NCI-H2196 (cell line): Measurements from ENCODE around the gene ADORA1.

Source experiments
- DNase-seq: peaks from one replicate; lab custom pipeline; 2025; ENCODE audit not compliant: unreplicated experiment; lab: John Stamatoyannopoulos, UW

Gene ADORA1

DNA sequence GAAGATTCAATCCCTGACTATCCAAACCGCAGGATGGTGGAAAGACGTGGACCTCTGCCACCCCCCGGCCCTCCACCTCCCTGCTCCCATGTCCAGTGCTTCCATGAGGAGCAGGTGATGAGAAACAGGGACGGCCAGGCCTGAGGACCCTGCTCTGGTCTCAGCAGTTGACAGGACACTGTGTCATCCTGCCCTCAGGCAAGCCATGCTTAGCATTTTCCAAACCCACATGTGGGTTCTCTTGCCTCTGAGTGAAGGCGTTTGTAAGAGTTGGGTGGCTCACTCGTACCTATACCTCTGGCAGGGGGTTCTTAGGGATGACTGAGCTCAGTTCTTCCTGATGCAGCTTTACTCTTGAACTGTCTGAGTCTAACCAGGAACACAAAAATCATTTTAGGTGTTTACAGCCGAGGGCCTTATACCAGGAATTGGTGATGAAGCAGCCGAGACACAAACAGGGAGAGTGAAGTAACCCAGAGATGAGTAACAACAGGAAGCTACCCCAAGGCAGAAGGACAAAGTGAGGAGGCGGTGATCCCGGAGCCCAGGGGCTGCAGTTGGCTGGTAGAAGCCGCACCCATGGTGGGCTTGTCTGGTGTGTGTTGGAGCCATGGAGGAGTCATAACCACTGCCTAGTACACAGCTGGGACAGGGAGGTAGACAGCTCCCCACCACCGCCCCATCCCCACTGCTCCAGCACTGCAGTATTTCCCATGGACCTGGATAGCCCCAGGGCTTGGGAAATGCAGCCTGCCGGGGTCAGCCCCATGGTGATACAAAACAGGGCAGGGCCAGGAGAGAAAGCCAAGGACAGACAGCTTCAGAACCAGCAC is 26.7 kb downstream of the ADORA1 start:
- DNase-seq: no peak

DNA sequence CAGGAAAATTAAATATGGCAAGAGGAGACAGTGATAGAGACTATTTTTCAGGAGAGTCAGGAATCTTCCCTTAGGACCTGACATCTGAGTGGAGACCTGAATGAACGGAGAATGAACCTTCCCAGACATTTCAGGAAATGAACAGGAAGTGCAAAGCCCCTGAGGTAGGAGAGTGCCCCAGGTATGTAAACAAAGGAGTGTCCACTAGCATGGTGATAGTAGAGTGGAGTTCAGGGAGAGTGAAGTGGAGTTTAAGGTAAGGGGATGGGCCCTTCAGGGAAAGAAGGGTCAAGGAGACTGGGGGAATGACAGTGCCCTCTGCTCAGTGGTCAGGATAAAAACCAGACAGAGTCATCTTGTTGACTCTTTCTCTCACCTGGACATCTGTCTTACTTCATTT is 28.8 kb downstream of the ADORA1 start:
- no peak for DNase-seq

- no peak for DNase-seq
These were observed 30.9 kb downstream of the ADORA1 start for GRCh38 chr1:203158423-203158822.

DNA sequence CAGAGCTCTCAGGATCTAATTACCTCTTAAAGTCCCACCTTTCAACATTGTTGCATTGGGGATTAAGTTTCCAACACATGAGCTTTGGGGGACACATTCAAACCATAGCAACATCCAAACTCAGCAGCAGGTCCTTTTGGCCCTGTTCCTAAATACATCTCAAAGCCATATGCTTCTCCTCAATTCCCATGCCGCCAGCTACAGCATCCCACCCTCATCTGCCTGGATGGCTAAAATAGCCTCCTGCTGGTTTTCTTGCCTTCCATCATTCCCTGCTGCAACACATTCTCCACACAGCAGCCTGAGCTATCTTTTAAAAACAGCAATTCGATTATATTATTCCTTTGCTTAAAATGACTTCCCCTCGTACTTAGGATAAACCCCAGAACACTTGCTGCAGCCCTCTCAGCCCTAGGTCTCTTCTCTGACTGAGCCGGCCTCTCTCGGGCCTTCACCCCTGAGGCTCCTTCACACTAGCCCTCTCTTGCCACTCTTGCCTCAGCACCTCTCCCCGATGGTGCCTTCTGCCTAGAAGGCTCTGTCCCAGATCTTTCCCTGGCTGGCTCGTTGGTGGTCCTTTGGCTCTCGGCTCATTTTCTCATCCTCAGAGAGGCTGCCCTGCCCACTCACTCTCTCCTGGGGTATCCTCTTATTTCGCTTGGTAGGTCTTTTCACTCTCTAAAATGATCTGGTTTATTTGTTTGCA is 31.6 kb downstream of the ADORA1 start:
- no peak for DNase-seq

DNA sequence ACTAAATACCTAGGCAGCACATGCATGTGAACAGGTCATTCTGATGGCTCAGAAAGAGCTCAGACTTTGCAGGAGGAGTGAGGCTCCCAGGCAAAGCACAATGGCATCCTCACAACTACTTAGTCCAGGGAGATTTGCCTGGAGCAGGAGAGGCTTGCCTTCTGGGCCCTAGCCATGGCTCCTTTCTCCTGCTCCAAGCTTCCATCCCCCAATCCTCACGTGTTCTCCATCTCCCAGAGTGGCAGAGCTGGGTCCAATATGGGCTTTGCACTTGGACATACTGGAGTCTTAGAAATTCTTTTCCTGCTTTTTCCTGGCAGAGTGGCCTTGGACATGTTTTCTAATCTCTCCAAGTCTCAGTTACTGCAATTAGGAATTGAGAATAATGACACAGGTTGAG is 32.3 kb downstream of the ADORA1 start:
- DNase-seq: no peak

DNA sequence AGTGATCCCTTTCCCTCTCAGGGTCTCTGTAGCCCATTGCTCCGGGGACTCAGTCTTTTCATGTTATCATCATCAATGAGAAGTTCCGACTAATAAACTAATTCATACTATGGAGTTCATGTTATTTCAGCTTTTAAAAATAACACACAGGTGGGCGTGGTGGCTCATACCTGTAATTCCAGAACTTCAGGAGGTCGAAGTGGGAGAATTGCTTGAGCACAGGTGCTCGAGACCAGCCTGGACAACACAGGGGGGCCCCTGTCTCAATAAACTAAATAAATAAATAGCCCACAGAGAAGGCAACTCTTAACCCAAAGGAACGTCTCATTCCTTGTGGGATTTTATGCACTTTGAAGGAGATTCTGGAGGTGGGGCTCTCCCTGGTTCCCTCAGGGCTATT is 33.6 kb downstream of the ADORA1 start:
- DNase-seq: no peak

DNA sequence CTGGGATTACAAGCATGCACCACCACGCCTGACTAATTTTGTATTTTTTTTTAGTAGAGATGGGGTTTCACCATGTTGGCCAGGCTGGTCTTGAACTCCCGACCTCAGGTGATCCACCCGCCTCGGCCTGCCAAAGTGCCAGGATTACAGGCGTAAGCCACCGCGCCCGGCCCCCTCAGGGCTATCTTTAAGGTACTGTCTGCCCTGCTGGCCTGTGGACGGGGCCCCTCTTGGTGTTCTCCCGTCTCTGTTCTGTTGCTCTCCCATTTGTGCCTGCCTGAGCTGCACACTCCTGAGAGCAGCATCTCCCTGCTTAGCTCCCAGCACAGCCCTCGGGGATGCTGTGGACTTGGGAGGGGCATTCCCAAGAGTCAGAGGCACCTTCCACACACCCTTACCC is 34.2 kb downstream of the ADORA1 start:
- no peak for DNase-seq

- no peak for DNase-seq
These were observed 34.9 kb downstream of the ADORA1 start for GRCh38 chr1:203162403-203162802.

GRCh38 chr1:203163891-203164635 is 36.5 kb downstream of the ADORA1 start:
- no peak for DNase-seq

DNA sequence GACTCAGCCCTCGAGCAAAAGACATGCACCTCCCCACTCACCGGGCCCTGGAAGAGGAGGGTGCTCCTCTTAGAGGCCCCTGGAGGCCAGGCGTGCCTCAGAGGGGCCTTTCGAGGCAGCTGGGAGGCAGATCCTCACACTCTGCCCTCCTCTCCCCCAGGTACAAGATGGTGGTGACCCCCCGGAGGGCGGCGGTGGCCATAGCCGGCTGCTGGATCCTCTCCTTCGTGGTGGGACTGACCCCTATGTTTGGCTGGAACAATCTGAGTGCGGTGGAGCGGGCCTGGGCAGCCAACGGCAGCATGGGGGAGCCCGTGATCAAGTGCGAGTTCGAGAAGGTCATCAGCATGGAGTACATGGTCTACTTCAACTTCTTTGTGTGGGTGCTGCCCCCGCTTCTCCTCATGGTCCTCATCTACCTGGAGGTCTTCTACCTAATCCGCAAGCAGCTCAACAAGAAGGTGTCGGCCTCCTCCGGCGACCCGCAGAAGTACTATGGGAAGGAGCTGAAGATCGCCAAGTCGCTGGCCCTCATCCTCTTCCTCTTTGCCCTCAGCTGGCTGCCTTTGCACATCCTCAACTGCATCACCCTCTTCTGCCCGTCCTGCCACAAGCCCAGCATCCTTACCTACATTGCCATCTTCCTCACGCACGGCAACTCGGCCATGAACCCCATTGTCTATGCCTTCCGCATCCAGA is 37.7 kb downstream of the ADORA1 start:
- DNase-seq: no peak

- DNase-seq: no peak
These were observed 38.3 kb downstream of the ADORA1 start for GRCh38 chr1:203165800-203166161.

DNA sequence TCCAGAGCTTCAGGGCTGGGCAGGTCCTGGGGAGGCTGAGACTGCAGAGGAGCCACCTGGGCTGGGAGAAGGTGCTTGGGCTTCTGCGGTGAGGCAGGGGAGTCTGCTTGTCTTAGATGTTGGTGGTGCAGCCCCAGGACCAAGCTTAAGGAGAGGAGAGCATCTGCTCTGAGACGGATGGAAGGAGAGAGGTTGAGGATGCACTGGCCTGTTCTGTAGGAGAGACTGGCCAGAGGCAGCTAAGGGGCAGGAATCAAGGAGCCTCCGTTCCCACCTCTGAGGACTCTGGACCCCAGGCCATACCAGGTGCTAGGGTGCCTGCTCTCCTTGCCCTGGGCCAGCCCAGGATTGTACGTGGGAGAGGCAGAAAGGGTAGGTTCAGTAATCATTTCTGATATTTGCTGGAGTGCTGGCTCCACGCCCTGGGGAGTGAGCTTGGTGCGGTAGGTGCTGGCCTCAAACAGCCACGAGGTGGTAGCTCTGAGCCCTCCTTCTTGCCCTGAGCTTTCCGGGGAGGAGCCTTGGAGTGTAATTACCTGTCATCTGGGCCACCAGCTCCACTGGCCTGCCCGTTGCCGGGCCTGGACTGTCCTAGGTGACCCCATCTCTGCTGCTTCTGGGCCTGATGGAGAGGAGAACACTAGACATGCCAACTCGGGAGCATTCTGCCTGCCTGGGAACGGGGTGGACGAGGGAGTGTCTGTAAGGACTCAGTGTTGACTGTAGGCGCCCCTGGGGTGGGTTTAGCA is 38.8 kb downstream of the ADORA1 start:
- no peak for DNase-seq

- DNase-seq: no peak
These were observed 39.7 kb downstream of the ADORA1 start for GRCh38 chr1:203167026-203167912.

DNA sequence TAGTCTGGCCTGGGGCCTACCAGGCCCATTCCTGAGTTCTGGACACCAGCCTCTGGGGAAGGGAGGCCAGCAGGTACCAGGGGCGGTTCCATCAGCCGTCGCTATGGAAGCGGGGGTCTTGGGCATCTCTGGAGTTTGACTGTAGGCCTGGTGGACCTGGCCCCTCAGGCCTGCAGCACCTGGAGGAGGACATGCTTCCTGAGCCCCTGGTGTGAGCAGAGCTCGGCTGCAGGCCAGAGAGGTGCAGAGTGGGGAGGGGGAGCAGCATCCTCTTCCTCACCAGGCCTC is 40.3 kb downstream of the ADORA1 start:
- DNase-seq: no peak

- DNase-seq: no peak
These were observed 40.8 kb downstream of the ADORA1 start for GRCh38 chr1:203168256-203168786.

DNA sequence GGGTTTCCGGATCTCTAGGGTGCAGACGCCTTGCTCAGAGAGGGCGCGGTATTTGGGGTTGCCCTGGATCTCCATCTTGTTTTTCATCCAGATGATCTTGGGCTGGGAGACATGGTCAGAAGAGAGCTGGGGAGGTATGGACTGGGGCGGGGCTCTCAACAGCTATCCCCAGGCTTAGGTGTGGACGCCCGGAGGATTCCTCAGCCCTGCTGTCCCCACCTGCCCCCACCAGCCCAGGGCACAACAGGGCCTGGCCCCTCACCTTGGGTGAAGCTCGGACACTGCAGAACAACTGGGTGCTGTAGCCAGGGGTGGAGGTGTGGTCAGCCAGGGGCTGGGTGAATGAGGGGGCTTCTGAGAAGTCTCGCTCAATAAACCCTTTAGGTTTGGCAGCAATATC is 41.5 kb downstream of the ADORA1 start:
- DNase-seq: no peak

DNA sequence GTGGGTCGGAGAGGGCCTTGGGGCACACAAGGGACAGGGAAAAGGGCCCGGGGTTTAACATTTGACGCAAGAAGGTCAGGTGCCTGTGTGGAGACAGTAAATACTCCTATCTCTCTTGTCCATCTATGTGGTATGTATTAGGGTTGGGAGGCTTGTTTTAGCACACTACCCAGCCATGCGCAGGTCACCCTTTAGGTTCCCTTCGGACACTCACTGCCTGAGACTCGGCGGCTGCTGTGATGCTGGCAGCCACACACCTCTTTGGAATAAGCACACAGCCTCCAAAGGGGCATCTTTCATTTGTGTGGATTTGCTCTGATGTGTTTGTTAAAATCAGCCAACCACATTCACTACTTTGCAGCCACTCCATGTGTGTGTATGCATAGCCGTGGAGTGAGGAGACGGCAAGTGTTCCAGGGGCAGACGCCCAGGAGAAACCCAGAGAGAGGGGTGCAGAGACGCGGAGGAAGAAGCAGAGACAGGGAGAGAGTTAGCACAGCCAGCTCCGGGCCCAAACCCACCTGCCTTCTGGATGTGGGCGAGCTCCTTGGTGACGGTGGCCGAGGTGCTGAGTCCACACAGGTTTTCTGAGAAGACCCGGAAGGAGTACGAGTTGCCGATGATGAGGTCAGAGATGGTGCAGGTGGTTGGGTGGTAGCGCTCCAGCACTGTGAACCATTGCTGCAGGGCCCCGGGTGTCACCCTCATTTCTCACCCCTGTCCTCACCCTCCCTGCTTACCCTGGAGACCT is 42.4 kb downstream of the ADORA1 start:
- no peak for DNase-seq

- DNase-seq: no peak
These were observed 43.3 kb downstream of the ADORA1 start for GRCh38 chr1:203170625-203171330.
